Measurements from ENCODE around the gene MYO1B. TPM values are rescaled to one million over a fixed set of nuclear protein-coding genes. Genes with fewer than 3 reads are reported as not detected.

MYO1B gene
- total and polyA plus RNA-seq, 2 of the 8 experiments (the other 6 are each of a cell fraction or from before 2014, with no cell fraction given), result 15.5 to 61.2 TPM

GRCh38 chr2:191474464-191474863, 229.3 kb downstream of the MYO1B start:
- H2AK5ac ChIP-seq (ENCODE audit: low read depth, low read length), result no peak overlapping the region
- no peaks in the 10 kb centered on the region for H3K79me1 ChIP-seq (ENCODE audit: low read depth, low read length)
- H3K4ac ChIP-seq (replicated peaks; ENCODE audit: insufficient read length, low read depth, low read length), result no peak overlapping the region
- no peak overlapping the region for H2BK12ac ChIP-seq (ENCODE audit: low read depth, low read length)
- no peak overlapping the region for H2BK5ac ChIP-seq (ENCODE audit: low read depth, low read length)
- no peak overlapping the region for H3K4me2 ChIP-seq (ENCODE audit: insufficient read depth in 1 of 2, low read depth in 2 of 2, low read length in 2 of 2)
- H3K23ac ChIP-seq (ENCODE audit: insufficient read length), result no peak overlapping the region
- H2BK15ac ChIP-seq (ENCODE audit: low read length), result no peak overlapping the region
- H4K91ac ChIP-seq (replicated peaks; ENCODE audit: insufficient read length, low read length), result no peak overlapping the region
- no peaks in the 10 kb centered on the region for H3K36me3 ChIP-seq (ENCODE audit: control insufficient read depth in 2 of 4, insufficient read depth in 4 of 4, low read length in 3 of 4)
- H3K4me1 ChIP-seq (replicated peaks in 1 of 4; ENCODE audit: control insufficient read depth in 3 of 4, insufficient read depth in 4 of 4, low read length in 3 of 4), result peaks cover 0 to 3% (median under 1%) of the 10 kb centered on the region in 4 experiments; a peak in 3 of 7 replicates
- H2AFZ ChIP-seq (ENCODE audit: low read length), result no peak overlapping the region
- H3K23me2 ChIP-seq (ENCODE audit: low read depth, low read length), result no peaks in the 10 kb centered on the region
- FAIRE-seq, result no peak
- no peaks in the 10 kb centered on the region for H3K27me3 ChIP-seq (replicated peaks in 1 of 4; ENCODE audit: control insufficient read depth in 3 of 4, extremely low read depth in 1 of 4, insufficient read depth in 3 of 4, low read length in 3 of 4)
- no peak overlapping the region for H4K8ac ChIP-seq (ENCODE audit: extremely low read depth, insufficient read depth, low read length)
- H4K5ac ChIP-seq (ENCODE audit: insufficient read length, low read depth, low read length), result no peak overlapping the region
- no peak overlapping the region for H3K27ac ChIP-seq (ENCODE audit: low read depth, low read length)
- H3K4me3 ChIP-seq (ENCODE audit: extremely low read depth in 1 of 4, insufficient read depth in 2 of 4, low read depth in 3 of 4, low read length in 4 of 4), result no peak overlapping the region
- ChIA-PET POLR2A (ENCODE audit: partially characterized antibody) (no interaction called here), CTCF (ENCODE audit: partially characterized antibody) (interaction anchor here (0.7 to 0.8 kb wide), 2 partner anchors 266 to 319 kb away, joined by 3 read pairs; no protein-coding TSS in a partner anchor)
- H2BK20ac ChIP-seq (ENCODE audit: low read length), result no peak overlapping the region
- DNase-seq (ENCODE audit: low read depth in 1 of 2, low spot score in 2 of 2), result no peak
- no peak overlapping the region for H2BK120ac ChIP-seq (replicated peaks; ENCODE audit: low read depth, low read length)
- no peak overlapping the region for H3K56ac ChIP-seq (replicated peaks; ENCODE audit: insufficient read length, low read depth, low read length)
- H3K14ac ChIP-seq (ENCODE audit: insufficient read length), result no peak overlapping the region
- no peak overlapping the region for H3K9ac ChIP-seq (replicated peaks in 1 of 4; ENCODE audit: extremely low read depth in 1 of 4, low read depth in 3 of 4, low read length in 3 of 4)
- no peaks in the 10 kb centered on the region for H3K79me2 ChIP-seq (ENCODE audit: control insufficient read depth in 1 of 2, insufficient read depth in 2 of 2, low read length in 2 of 2)
- no peak overlapping the region for H3K18ac ChIP-seq (ENCODE audit: extremely low read depth, low read length)
- no peaks in the 10 kb centered on the region for H3K9me3 ChIP-seq (ENCODE audit: insufficient read depth in 2 of 2, low read depth in 1 of 2, low read length in 1 of 2)
- 91% methylated on average over 1 of the region's 1 CpG; no CpG with 5 or more reads in 1 of the 2 experiments for WGBS, 2 experiments (ENCODE audit: extremely low coverage in 1 of 2, insufficient coverage in 1 of 2, insufficient read length in 1 of 2, insufficient replicate concordance in 2 of 2, low coverage in 1 of 2, low lambda C conversion rate in 2 of 2, missing lambda C conversion rate in 1 of 2)
- no peaks in the 10 kb centered on the region for H4K20me1 ChIP-seq (replicated peaks in 1 of 2; ENCODE audit: control insufficient read depth in 1 of 2, insufficient read depth in 2 of 2, low read length in 2 of 2)
- no peak for TF ChIP-seq SP2 (IDR thresholded peaks at IDR 0.05; ENCODE audit: low read length)
- no peak for TF ChIP-seq SRF (IDR thresholded peaks at IDR 0.05; ENCODE audit: low read depth, low read length)
- no peak for TF ChIP-seq ATF2 (IDR thresholded peaks at IDR 0.05; ENCODE audit: low read length)
- TF ChIP-seq EP300 (IDR thresholded peaks at IDR 0.05; ENCODE audit: borderline replicate concordance in 1 of 2, low read depth in 2 of 2, low read length in 2 of 2), result no peak
- TF ChIP-seq TAF1 (IDR thresholded peaks at IDR 0.05; ENCODE audit: low read depth, low read length), result no peak
- no peak for TF ChIP-seq JUND (IDR thresholded peaks at IDR 0.05; ENCODE audit: low read length)
- TF ChIP-seq PHF8 (conservative IDR thresholded peaks at IDR 0.05; ENCODE audit: low read depth, low read length), result no peak
- TF ChIP-seq TEAD4 (IDR thresholded peaks at IDR 0.05; ENCODE audit: low read depth, low read length), result no peak
- TF ChIP-seq CEBPB (IDR thresholded peaks at IDR 0.05; ENCODE audit: low read depth, low read length), result no peak
- TF ChIP-seq USF2 (IDR thresholded peaks at IDR 0.05; ENCODE audit: low read length), result no peak
- TF ChIP-seq SP1 (IDR thresholded peaks at IDR 0.05; ENCODE audit: low read depth, low read length), result no peak
- TF ChIP-seq BACH1 (IDR thresholded peaks at IDR 0.05; ENCODE audit: low read length), result no peak

Measured in H1 (cell line).